Measurements from ENCODE around the gene CD244. TPM values are rescaled to one million over a fixed set of nuclear protein-coding genes. Genes with fewer than 3 reads are reported as not detected.
A peak's percentile ranks its signal among the peaks of the same experiment; 100 is the strongest.

CD244 gene
- total RNA-seq, 1 donor from 2014 or later: not detected

DNA sequence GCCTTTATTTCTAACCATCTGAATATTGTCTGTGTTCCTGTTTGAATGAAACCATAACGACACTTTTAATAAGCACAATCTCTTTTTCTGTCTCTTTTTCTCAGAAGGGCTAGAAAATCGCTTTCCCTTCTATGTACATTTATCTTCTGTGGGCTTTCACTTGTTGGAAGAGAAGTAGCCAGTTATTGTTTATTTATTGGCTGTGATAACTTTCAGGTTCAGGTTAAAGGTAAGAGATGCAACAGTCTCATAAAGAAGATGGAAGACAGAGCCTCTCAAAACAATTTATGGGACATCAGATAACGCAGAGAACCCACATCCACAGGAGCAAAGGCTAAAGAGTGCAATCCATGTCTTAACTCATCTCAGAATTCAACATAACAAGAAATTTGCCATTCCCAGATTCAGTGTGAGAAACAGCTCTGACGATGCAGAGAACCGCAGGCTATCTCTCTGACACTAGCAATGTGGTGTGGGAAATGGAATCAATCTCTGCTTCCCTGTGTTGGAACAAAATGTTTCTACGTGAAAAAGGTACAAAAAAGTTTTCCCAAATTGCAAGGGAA is 4.1 kb upstream of the CD244 start:
- TF ChIP-seq, protein P1, sequence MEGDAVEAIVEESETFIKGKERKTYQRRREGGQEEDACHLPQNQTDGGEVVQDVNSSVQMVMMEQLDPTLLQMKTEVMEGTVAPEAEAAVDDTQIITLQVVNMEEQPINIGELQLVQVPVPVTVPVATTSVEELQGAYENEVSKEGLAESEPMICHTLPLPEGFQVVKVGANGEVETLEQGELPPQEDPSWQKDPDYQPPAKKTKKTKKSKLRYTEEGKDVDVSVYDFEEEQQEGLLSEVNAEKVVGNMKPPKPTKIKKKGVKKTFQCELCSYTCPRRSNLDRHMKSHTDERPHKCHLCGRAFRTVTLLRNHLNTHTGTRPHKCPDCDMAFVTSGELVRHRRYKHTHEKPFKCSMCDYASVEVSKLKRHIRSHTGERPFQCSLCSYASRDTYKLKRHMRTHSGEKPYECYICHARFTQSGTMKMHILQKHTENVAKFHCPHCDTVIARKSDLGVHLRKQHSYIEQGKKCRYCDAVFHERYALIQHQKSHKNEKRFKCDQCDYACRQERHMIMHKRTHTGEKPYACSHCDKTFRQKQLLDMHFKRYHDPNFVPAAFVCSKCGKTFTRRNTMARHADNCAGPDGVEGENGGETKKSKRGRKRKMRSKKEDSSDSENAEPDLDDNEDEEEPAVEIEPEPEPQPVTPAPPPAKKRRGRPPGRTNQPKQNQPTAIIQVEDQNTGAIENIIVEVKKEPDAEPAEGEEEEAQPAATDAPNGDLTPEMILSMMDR (IDR thresholded peaks at IDR 0.05): no peak
- Mint-ChIP-seq H3K27ac (ENCODE audit: unreplicated experiment) (no peak overlapping the region), H3K27me3 (ENCODE audit: unreplicated experiment) (no peaks in the 10 kb centered on the region), H3K4me3 (ENCODE audit: unreplicated experiment) (no peak overlapping the region), H3K9me3 (ENCODE audit: unreplicated experiment) (no peaks in the 10 kb centered on the region), H3K36me3 (ENCODE audit: unreplicated experiment) (no peaks in the 10 kb centered on the region), H3K4me1 (ENCODE audit: unreplicated experiment) (no peaks in the 10 kb centered on the region)
- DNase-seq (ENCODE audit: extremely low spot score, unreplicated experiment): no peak

DNA sequence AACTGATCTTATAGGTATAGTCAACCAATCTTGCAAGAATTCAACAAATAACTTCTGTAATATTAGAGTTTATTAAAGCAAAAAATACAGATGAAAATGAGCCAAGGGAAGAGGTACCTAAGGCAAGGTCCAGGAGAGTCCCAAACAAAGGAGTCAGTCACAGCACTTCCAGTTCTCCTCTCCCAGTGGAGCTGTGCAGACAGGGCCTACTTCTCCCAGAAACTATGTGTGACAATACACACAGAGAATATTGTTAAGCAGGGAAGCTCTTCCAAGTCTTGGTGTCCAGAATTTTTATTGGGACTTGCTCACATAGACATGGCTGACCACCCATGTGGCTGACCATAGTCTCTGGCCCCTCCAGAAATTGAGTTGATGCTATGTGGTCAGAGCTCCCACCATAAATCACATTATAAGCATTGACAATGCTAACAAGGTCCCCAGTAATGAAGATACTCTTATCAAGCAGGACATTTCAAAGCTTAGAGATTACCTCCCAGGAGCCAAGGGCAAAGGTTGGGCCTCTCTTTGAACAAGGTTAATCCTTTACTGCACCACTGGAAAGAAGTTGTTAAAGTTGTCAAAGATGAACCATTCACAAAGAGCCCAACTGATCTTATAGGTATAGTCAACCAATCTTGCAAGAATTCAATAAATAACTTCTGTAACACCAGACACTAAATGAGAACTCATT is 3.5 kb upstream of the CD244 start:
- H3K4me1 Mint-ChIP-seq (ENCODE audit: unreplicated experiment): no peaks in the 10 kb centered on the region
- no peak overlapping the region for H3K4me3 Mint-ChIP-seq (ENCODE audit: unreplicated experiment)
- H3K36me3 Mint-ChIP-seq (ENCODE audit: unreplicated experiment): no peaks in the 10 kb centered on the region

DNA sequence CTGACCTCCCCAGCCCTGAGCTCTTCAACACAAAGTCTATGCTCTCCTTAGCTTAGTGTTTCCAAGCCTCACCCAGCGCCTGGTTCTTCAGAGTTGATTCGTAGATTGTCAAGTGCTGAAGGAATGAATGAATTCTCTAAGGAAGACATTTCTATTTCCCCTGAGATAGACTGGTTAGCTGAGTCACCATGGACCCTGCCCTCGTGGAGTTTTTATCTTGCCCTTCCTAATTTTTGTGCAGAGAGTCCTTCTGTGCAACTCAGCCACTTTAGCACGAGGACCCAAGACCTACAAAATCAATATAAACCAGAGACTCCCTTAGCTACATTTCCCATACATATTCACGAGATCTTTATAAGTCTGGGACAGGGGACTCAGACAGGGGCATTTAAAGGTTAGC is 2.6 kb upstream of the CD244 start:
- Mint-ChIP-seq H3K4me3 (ENCODE audit: unreplicated experiment) (no peak overlapping the region), H3K9me3 (ENCODE audit: unreplicated experiment) (no peaks in the 10 kb centered on the region), H3K36me3 (ENCODE audit: unreplicated experiment) (no peaks in the 10 kb centered on the region), H3K4me1 (ENCODE audit: unreplicated experiment) (no peaks in the 10 kb centered on the region), H3K27me3 (ENCODE audit: unreplicated experiment) (no peaks in the 10 kb centered on the region), H3K27ac (ENCODE audit: unreplicated experiment) (no peak overlapping the region)
- DNase-seq (ENCODE audit: extremely low spot score, unreplicated experiment): no peak
- TF ChIP-seq, protein P1 (IDR thresholded peaks at IDR 0.05): no peak

More for the DNA sequence above, 3.5 kb upstream of the CD244 start:
- Mint-ChIP-seq H3K9me3 (ENCODE audit: unreplicated experiment) (no peaks in the 10 kb centered on the region), H3K27me3 (ENCODE audit: unreplicated experiment) (no peaks in the 10 kb centered on the region), H3K27ac (ENCODE audit: unreplicated experiment) (no peak overlapping the region)
- TF ChIP-seq, protein P1 (IDR thresholded peaks at IDR 0.05): no peak
- no peak for DNase-seq (ENCODE audit: extremely low spot score, unreplicated experiment)

DNA sequence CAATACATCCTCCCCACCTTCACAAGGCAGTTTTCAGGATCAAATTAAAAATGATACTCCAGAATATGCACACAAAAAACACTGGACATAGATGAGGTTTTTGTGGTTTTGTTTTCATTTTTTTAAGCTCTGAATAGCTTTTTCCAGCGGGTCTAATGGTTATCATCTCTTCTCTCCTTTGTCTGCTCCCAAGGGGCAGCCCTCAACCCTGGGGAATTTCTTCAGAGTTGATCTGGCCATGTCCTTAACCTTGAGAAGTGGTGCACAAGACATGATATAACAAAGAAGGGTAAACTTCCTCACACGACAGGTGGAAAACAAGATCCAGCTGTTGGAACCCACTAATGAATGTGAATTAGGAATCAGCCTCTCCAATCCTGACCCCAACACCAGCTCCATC is 1.5 kb upstream of the CD244 start:
- H3K27ac Mint-ChIP-seq (ENCODE audit: unreplicated experiment): no peak overlapping the region
- H3K4me3 Mint-ChIP-seq (ENCODE audit: unreplicated experiment): no peak overlapping the region
- no peaks in the 10 kb centered on the region for H3K9me3 Mint-ChIP-seq (ENCODE audit: unreplicated experiment)
- no peaks in the 10 kb centered on the region for H3K4me1 Mint-ChIP-seq (ENCODE audit: unreplicated experiment)
- TF ChIP-seq, protein P1 (IDR thresholded peaks at IDR 0.05): no peak
- DNase-seq (ENCODE audit: extremely low spot score, unreplicated experiment): no peak
- no peaks in the 10 kb centered on the region for H3K27me3 Mint-ChIP-seq (ENCODE audit: unreplicated experiment)
- no peaks in the 10 kb centered on the region for H3K36me3 Mint-ChIP-seq (ENCODE audit: unreplicated experiment)

DNA sequence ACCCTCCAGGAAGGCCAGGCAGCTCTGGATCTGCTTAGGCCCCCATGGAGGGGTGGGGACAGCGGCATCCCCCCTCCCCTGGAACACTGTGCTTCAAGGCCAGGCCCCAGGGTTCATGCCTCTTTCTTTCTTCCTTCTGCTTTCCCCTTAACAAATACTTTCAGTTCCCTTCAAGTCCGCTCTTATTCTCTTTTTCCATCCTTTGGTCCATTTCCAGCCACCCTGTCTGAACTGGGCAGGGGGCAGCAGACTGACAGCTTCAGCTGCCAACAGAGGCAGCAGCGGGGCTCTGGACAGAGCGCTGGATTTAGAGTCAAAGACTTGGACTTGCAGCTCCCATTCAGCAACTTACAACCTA is 1.1 kb upstream of the CD244 start:
- TF ChIP-seq, protein P1 (IDR thresholded peaks at IDR 0.05): no peak

More for the DNA sequence above, 1.1 kb upstream of the CD244 start:
- DNase-seq (ENCODE audit: extremely low spot score, unreplicated experiment): peak; percentile 65
- no peaks in the 10 kb centered on the region for H3K27me3 Mint-ChIP-seq (ENCODE audit: unreplicated experiment)
- no peaks in the 10 kb centered on the region for H3K9me3 Mint-ChIP-seq (ENCODE audit: unreplicated experiment)
- no peak overlapping the region for H3K27ac Mint-ChIP-seq (ENCODE audit: unreplicated experiment)
- no peaks in the 10 kb centered on the region for H3K36me3 Mint-ChIP-seq (ENCODE audit: unreplicated experiment)
- no peaks in the 10 kb centered on the region for H3K4me1 Mint-ChIP-seq (ENCODE audit: unreplicated experiment)
- no peak overlapping the region for H3K4me3 Mint-ChIP-seq (ENCODE audit: unreplicated experiment)

All from osteocyte (in vitro differentiated cells).